Fibroblast of lung (primary cell): ENCODE results near the gene SLC18A3. TPM values are rescaled to one million over a fixed set of nuclear protein-coding genes. Genes with fewer than 3 reads are reported as not detected.
A peak's percentile ranks its signal among the peaks of the same experiment; 100 is the strongest.

Source experiments
- DNase-seq, 2 donors: peaks; one replicate each; pipeline versions ENCODE4 v3.0.0 to v3.0.0-alpha.2; 2010; ENCODE audit warnings: low read depth in 2 of 2
- H2AFZ ChIP-seq: 2 replicates; pipeline ENCODE4 v1.5.1; 2012; ENCODE audit warnings: low read length, control low read depth, inconsistent platforms
- H3K27ac ChIP-seq: 2 replicates; pipeline ENCODE4 v1.5.1; 2011; ENCODE audit warnings: low read length, control low read depth; ENCODE audit not compliant: insufficient read depth
- H3K27me3 ChIP-seq: 2 replicates; pipeline ENCODE4 v1.5.1; 2011; ENCODE audit warnings: mild to moderate bottlenecking, low read length; ENCODE audit not compliant: control insufficient read depth, insufficient read depth
- H3K36me3 ChIP-seq: 2 replicates; pipeline ENCODE4 v1.5.1; 2011; ENCODE audit warnings: low read length; ENCODE audit not compliant: control insufficient read depth, insufficient read depth
- H3K4me1 ChIP-seq: 2 replicates; pipeline ENCODE4 v1.5.1; 2011; ENCODE audit warnings: low read length; ENCODE audit not compliant: control insufficient read depth, insufficient read depth; ENCODE audit errors: extremely low read depth
- H3K4me2 ChIP-seq: 2 replicates; pipeline ENCODE4 v1.5.1; 2011; ENCODE audit warnings: low read length, control low read depth; ENCODE audit not compliant: insufficient read depth; ENCODE audit errors: extremely low read depth
- H3K4me3 ChIP-seq, 4 experiments: fragments of 200-600 bp in 1 of 4; sonication (generic) in 1 of 4; replicated peaks in 1 of 4; 2 replicates each; pipeline ENCODE4 v1.5.1; 2011 to 2016; ENCODE audit warnings: low read length in 4 of 4, low read depth in 3 of 4, mild to moderate bottlenecking in 3 of 4, control low read depth in 2 of 4, inconsistent platforms in 1 of 4, mixed read lengths in 1 of 4; ENCODE audit not compliant: insufficient read depth in 1 of 4; ENCODE audit errors: control extremely low read depth in 1 of 4
- H3K79me2 ChIP-seq: 2 replicates; pipeline ENCODE4 v1.5.1; 2012; ENCODE audit warnings: mild to moderate bottlenecking, low read length, inconsistent platforms; ENCODE audit not compliant: control insufficient read depth, insufficient read depth
- H3K9ac ChIP-seq: 2 replicates; pipeline ENCODE4 v1.5.1; 2011; ENCODE audit warnings: mild to moderate bottlenecking, low read length, control low read depth; ENCODE audit not compliant: insufficient read depth
- H3K9me3 ChIP-seq: 2 replicates; pipeline ENCODE4 v1.5.1; 2012; ENCODE audit warnings: low read depth, low read length; ENCODE audit not compliant: control insufficient read depth, insufficient read depth
- H4K20me1 ChIP-seq: 2 replicates; pipeline ENCODE4 v1.5.1; 2011; ENCODE audit warnings: low read length; ENCODE audit not compliant: control insufficient read depth, insufficient read depth; ENCODE audit errors: extremely low read depth
- EZH2 ChIP-seq: IDR thresholded peaks from 2 replicates; pipeline ENCODE4 v1.5.1; 2012; ENCODE audit warnings: low read length, control low read depth, mild to moderate bottlenecking; ENCODE audit errors: missing control alignments
- polyA minus RNA-seq: library from RNA; depleted of rRNA, polyadenylated mRNA; stranded (reverse); fragments of >200 nt; gene quantifications from 2 replicates; pipeline ENCODE4 v1.2.3, GENCODE V29; 2011; ENCODE audit warnings: low replicate concordance
- polyA plus RNA-seq, 2 donors: library from polyadenylated mRNA; depleted of rRNA in 1 of 2; stranded (reverse) in 1 of 2; unstranded in 1 of 2; fragments of >200 nt; gene quantifications; 2 replicates each; pipeline ENCODE4 v1.2.1, GENCODE V29; 2011 to 2012; ENCODE audit warnings: missing spikeins in 1 of 2
- total RNA-seq: library from RNA; depleted of rRNA; stranded (reverse); fragments of >200 nt; gene quantifications from 2 replicates; pipeline ENCODE4 v1.2.1, GENCODE V29; 2014
- TF ChIP-seq, protein P1 (sequence below), 2 donors: IDR thresholded peaks in 1 of 2; conservative IDR thresholded peaks in 1 of 2; 1 replicate in 1 of 2; 2 replicates in 1 of 2; pipeline ENCODE4 v1.5.1; 2011 to 2012; ENCODE audit warnings: low read length in 2 of 2, control low read depth in 1 of 2, inconsistent platforms in 1 of 2, low read depth in 1 of 2, mild to moderate bottlenecking in 1 of 2

The SLC18A3 gene
- total RNA-seq (not detected in 2 replicates), polyA plus RNA-seq (not detected in 2 replicates), polyA minus RNA-seq (not detected in 2 replicates)
- polyA plus RNA-seq (2012) = not detected in 2 replicates

DNA sequence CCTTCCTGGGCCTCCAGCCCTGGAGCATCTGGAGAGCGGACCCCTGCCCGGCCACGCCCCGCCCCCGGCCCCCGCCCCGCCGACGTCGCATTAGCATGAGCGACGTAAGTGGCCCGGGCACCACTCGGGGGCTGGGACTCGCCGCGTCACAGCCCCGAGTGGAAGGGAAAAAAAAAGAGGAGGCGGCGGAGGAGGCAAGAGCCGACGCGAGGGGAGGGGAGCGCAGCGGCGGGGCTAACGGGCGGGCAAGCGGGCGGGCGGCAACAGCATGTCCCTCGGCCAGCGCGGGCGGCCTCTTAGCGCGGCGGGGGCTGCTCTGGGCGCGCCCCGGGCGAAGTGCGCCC lies at the start of gene SLC18A3:
Gene SLC18A3, plus strand, starts transcription at position 197 of the 344 bp plus-strand sequence. CDS start 431 bp downstream, outside the sequence.
- Histone ChIP-seq H3K27me3 (peaks cover 59% of the 10 kb centered on the region), H3K9ac (no peak within 1 kb of the TSS), H3K4me3 (no peak within 1 kb of the TSS), H3K36me3 (no peaks in the 10 kb centered on the region), H3K79me2 (no peaks in the 10 kb centered on the region), H4K20me1 (no peaks in the 10 kb centered on the region), H3K4me2 (no peak within 1 kb of the TSS), H3K9me3 (no peaks in the 10 kb centered on the region), H3K27ac (no peak within 1 kb of the TSS), H3K4me1 (no peaks in the 10 kb centered on the region), H2AFZ (no peak within 1 kb of the TSS)
- DNase-seq = no peak
- TF ChIP-seq EZH2 = no peak
- TF ChIP-seq, protein P1, sequence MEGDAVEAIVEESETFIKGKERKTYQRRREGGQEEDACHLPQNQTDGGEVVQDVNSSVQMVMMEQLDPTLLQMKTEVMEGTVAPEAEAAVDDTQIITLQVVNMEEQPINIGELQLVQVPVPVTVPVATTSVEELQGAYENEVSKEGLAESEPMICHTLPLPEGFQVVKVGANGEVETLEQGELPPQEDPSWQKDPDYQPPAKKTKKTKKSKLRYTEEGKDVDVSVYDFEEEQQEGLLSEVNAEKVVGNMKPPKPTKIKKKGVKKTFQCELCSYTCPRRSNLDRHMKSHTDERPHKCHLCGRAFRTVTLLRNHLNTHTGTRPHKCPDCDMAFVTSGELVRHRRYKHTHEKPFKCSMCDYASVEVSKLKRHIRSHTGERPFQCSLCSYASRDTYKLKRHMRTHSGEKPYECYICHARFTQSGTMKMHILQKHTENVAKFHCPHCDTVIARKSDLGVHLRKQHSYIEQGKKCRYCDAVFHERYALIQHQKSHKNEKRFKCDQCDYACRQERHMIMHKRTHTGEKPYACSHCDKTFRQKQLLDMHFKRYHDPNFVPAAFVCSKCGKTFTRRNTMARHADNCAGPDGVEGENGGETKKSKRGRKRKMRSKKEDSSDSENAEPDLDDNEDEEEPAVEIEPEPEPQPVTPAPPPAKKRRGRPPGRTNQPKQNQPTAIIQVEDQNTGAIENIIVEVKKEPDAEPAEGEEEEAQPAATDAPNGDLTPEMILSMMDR (conservative IDR thresholded peaks at IDR 0.05 in 1 of 2, IDR thresholded peaks at IDR 0.05 in 1 of 2; ENCODE audit: low read depth in 1 of 2, low read length in 2 of 2) = no peak

DNA sequence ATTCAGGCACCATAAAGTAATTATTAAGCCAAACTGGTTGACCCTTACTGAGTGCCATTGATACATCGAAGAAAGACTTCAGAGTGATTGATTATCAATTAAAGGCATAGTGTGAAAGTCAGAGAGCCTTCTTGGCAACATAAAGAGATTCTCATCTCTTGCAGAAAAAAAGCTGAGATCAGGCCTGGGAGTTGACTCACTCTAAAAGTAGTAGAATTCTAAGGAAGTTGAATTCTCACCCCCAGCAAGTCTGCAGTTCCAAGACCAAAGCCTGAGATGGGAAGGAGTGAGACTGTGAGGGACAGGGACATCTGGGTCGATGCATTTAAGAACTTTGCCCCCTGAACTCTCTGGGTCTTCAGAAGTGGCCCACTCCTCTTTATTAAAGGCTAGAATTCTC lies 49.6 kb upstream of the SLC18A3 start:
- TF ChIP-seq EZH2 = no peak
- TF ChIP-seq, protein P1 (conservative IDR thresholded peaks at IDR 0.05 in 1 of 2, IDR thresholded peaks at IDR 0.05 in 1 of 2; ENCODE audit: low read depth in 1 of 2, low read length in 2 of 2) = no peak
- no peaks in the 10 kb centered on the region for H3K27me3 ChIP-seq
- H3K79me2 ChIP-seq = no peaks in the 10 kb centered on the region
- no peak overlapping the region for H3K9ac ChIP-seq
- H2AFZ ChIP-seq = no peak overlapping the region
- H3K4me1 ChIP-seq = no peaks in the 10 kb centered on the region
- no peaks in the 10 kb centered on the region for H3K36me3 ChIP-seq
- peak in 1 of 2 donors; percentile 45 for DNase-seq
- H3K27ac ChIP-seq = no peak overlapping the region
- no peaks in the 10 kb centered on the region for H3K9me3 ChIP-seq
- no peak overlapping the region for H3K4me2 ChIP-seq
- H3K4me3 ChIP-seq = no peak overlapping the region
- H4K20me1 ChIP-seq = no peaks in the 10 kb centered on the region

DNA sequence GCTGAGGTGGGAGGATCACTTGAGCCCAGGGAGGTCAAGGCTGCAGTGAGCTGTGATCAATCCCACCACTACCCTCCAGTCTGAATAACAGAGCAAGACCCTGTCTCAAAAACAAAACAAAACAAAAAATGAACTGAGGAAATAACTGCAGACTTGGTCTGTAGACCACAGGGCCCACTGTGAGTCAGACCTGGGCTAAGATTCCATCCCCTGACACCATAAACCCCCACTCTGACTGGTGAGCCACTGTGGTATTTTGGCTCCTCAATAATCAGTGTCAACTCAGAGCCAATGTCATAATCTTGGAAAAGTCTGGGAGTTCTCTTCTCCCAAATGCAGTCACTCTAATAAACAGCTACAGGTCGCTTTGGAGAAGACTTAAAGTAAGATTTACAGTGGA lies 47.2 kb upstream of the SLC18A3 start:
- Histone ChIP-seq H3K4me3 (no peak overlapping the region), H4K20me1 (no peaks in the 10 kb centered on the region), H3K27ac (no peak overlapping the region), H3K4me1 (no peaks in the 10 kb centered on the region), H3K36me3 (no peaks in the 10 kb centered on the region), H3K9me3 (no peaks in the 10 kb centered on the region), H3K27me3 (no peaks in the 10 kb centered on the region), H3K9ac (no peak overlapping the region), H2AFZ (no peak overlapping the region), H3K4me2 (no peak overlapping the region), H3K79me2 (no peaks in the 10 kb centered on the region)
- TF ChIP-seq, protein P1 (conservative IDR thresholded peaks at IDR 0.05 in 1 of 2, IDR thresholded peaks at IDR 0.05 in 1 of 2; ENCODE audit: low read depth in 1 of 2, low read length in 2 of 2) = no peak
- no peak for TF ChIP-seq EZH2
- peak in 1 of 2 donors; percentile 85 for DNase-seq
